H4 (cell line): Measurements from ENCODE around the gene KCNH1. TPM values are rescaled to one million over a fixed set of nuclear protein-coding genes. Genes with fewer than 3 reads are reported as not detected.
"Not testable (repeated sequence)": the region's sequence is repeated elsewhere in the genome, so short reads cannot be mapped to it uniquely, and the experiment has no call there.

Source experiments
- DNase-seq: peaks from one replicate; pipeline ENCODE4 v3.0.0-alpha.2; 2015; ENCODE audit warnings: low spot score
- total RNA-seq: library from RNA; depleted of rRNA; stranded (reverse); fragments of >200 nt; shearing (Covaris generic); gene quantifications from 2 replicates; pipeline ENCODE4 v1.2.3, GENCODE V29; 2014

The KCNH1 gene
- total RNA-seq, 1 experiment from 2014 or later = 0.97 TPM

- DNase-seq = no peak
Measured at GRCh38 chr1:211101481-211101880, 32.5 kb downstream of the KCNH1 start.

DNA sequence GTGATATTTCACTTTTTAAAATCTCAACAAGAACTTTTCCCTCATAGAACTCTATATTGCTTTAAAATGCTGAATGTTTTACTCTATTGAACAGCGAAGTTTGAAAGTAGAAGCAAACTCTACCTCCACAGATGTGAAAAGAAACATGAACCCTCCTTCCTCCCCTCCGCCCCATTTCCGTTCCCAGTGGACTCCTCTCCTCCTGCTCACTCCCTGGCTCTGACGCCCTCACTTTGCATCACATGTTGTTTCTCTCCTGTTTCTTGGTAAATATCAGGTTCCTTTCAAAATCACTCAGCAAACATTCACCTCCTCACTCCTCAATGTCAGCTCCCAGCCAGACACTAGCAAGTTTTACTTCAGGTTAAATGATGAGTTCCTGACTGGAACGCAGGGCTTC is 34.6 kb downstream of the KCNH1 start:
- DNase-seq = no peak

DNA sequence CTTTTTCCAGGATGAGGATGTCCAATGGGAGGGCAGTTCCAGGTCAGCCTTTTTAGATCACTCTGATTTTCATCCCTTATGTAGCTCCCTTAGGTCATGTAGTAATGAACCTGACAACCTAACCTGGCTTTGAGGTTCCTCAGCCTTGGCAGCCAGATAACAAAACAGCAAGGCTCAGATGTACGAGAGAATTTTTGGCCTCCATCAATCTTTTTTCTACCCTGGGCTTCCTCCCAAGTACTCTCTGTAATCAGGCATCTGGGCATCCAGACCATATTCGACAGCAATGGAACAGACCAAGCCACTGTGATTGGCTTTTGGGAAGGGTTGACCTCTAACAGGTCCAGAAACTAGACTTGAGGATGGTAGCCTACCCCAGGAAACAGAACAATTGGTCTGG is 38.6 kb downstream of the KCNH1 start:
- DNase-seq = no peak

DNA sequence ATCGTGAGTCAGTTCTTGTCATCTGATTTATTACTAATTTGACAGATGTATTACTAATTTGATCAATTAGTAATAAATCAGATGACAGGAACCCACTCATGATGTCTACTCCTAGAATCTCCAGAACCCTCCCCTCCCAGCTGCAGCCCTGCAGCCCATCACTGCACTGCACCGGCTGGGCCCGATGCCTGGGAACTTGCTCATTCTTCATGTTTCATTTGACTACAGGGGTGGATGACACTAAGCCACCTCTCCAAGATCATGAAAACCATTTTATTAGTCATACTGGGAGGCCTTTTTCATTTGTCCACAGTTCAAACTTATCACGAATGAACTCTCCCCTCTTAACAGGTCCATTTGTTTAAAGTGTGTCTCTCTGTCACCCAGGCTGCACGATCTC is 41.0 kb downstream of the KCNH1 start:
- DNase-seq = no peak

DNA sequence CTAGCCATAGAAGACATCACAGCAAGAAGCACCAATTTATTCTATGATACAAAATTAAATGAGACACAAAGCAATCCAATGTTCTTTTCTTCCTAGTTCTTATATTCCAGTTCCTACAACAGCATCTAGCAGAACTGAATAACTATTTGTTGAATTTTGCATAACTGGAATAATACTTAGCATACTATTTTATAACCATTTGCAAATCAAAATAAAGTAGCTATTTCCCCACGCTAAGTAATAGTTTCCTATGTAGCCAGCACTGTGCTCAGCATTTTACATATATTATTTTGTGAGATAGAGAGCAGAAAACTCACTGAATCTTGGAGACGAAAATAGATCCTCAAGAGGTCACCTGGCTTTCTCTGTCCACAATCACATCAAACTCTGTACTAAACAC is 42.1 kb downstream of the KCNH1 start:
- no peak for DNase-seq

GRCh38 chr1:211089536-211089935 is 44.4 kb downstream of the KCNH1 start:
- no peak for DNase-seq

DNA sequence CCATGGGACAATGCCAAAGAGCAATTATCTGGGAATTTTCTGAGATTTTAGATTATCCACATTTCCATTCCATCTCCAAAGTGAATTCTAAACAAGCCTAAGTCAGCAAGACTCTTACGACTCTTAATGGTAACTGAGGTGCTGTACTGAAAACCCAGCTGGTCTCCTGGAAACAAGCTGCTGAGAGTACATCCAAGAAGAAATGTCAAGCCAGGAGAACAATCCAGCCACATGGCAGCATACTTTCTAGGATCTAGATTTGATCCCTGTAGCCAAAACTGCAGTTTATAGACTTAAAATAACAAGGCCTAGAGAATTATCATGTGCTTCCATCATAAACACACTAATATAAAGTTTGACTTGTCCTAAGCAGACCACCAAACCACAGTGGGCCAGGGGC is 45.8 kb downstream of the KCNH1 start:
- DNase-seq = no peak

DNA sequence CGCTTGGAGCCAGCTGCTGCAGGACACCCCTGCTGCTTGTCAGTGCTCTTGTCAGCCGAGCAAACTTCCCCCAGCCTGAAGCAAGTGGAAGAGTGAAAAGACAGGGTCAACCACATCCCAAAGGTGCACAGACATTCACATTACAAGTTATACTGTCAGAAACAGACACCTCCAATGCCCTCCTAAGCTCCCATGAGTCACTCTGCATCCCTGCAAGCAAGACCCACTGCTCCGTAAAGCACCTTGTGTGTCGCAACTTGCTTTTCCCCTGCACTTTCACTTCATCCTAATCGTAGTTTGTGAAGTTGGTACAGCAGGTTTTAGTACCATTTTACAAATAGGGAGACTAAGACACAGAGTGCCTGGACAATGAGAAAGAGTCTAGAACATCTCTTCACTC is 51.1 kb downstream of the KCNH1 start:
- DNase-seq = no peak

DNA sequence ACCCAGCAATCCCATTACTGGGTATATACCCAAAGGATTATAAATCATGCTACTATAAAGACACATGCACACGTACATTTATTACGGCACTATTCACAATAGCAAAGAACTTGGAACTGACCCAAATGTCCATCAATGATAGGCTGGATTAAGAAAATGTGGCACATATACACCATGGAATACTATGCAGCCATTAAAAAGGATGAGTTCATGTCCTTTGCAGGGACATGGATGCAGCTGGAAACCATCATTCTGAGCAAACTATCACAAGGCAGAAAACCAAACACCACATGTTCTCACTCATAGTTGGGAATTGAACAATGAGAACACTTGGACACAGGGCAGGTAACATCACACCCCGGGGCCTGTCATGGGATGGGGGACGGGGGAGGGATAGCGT is 52.5 kb downstream of the KCNH1 start:
- DNase-seq = not testable (repeated sequence)

GRCh38 chr1:211068976-211069375 is 65.0 kb downstream of the KCNH1 start:
- no peak for DNase-seq

GRCh38 chr1:211066781-211067384 is 67.1 kb downstream of the KCNH1 start:
- DNase-seq = no peak

GRCh38 chr1:211041838-211042237 is 92.1 kb downstream of the KCNH1 start:
- not testable (repeated sequence) for DNase-seq

GRCh38 chr1:211037095-211037494 is 96.9 kb downstream of the KCNH1 start:
- DNase-seq = peak; percentile 90

- no peak for DNase-seq
Measured at GRCh38 chr1:211036381-211037060, 97.4 kb downstream of the KCNH1 start.

DNA sequence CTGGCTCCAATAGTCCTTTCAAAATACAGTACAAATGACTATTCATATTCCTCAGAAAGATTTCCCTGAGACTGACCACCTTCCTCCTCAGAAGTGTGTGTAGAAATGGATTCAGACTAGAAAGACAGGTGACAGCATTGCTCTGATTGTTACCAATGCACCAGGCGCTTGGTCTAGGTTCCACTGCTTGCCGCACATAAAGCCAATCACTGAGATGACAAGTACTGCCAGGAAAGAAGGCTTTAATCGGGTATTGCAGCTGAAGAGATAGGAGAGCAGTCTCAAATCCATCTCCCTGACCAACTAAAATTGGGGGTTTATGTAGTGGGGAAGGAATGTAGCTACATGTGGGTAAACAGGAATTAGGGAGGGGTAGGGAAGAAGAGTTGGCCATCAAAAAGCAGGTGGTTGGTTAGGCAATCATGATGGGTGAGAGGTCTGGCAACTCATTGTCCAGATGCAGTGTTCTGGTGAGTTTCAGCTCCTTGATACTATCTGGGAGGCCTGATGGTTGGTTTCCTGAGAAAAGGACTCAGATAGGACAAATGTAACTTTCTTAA is 98.0 kb downstream of the KCNH1 start:
- no peak for DNase-seq

GRCh38 chr1:211033921-211034525 is 99.9 kb downstream of the KCNH1 start:
- DNase-seq = no peak

DNA sequence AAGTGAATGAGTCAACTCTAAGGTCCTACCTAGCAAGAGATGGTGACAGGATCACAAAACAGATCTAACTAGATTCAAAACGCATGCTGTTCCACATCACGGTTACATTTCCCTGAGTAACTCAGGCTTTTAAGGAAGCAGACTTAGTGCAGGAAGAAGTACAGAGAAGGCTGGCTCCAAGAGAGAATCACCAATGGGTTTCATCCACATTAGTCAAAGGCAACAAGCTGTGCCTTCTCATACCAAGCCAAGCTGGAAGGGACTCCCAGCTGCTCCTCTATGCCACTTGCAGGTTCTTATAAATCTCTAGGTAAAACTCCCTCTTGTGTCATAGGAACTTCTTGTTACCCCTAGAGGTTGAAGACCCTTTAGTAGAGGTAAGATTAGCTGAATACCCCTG is 109.0 kb downstream of the KCNH1 start:
- DNase-seq = no peak

- DNase-seq = no peak
Measured at GRCh38 chr1:211019266-211019665, 114.7 kb downstream of the KCNH1 start.

- no peak for DNase-seq
Measured at GRCh38 chr1:211018690-211019089, 115.3 kb downstream of the KCNH1 start.

GRCh38 chr1:211017075-211017718 is 116.8 kb downstream of the KCNH1 start:
- peak; percentile 19 for DNase-seq

- DNase-seq = no peak
Measured at GRCh38 chr1:211014275-211014674, 119.7 kb downstream of the KCNH1 start.
